ENCODE measurements around the gene TMEM134.

The TMEM134 gene

GRCh38 chr11:67500831-67501715, 32.0 kb upstream of the TMEM134 start:
- Histone ChIP-seq H3K36me3 (ENCODE audit: control insufficient read depth, low read length) (peaks cover 54% of the 10 kb centered on the region), H3K79me2 (ENCODE audit: control insufficient read depth, low read length) (peaks cover 32% of the 10 kb centered on the region), H3K4me3 (ENCODE audit: low read length) (no peak overlapping the region), H3K9me3 (ENCODE audit: control insufficient read depth, insufficient read depth, low read length) (no peaks in the 10 kb centered on the region), H3K27me3 (ENCODE audit: control insufficient read depth, low read length) (no peaks in the 10 kb centered on the region), H3F3A (ENCODE audit: control insufficient read depth, insufficient read depth) (no peaks in the 10 kb centered on the region), H4K20me1 (ENCODE audit: control insufficient read depth, insufficient read depth, low read depth, low read length) (peaks cover 6% of the 10 kb centered on the region; the same call in 1 of the 2 replicates), H3K4me2 (ENCODE audit: low read length) (no peak overlapping the region), H3K27ac (ENCODE audit: low read depth, low read length) (no peak overlapping the region), H3K4me1 (ENCODE audit: control insufficient read depth, low read length) (peaks cover 17% of the 10 kb centered on the region), H3K9me2 (replicated peaks; ENCODE audit: control insufficient read depth, low read length) (no peaks in the 10 kb centered on the region)
- TF ChIP-seq CTCF (IDR thresholded peaks at IDR 0.05; ENCODE audit: low read depth, low read length, poor library complexity, severe bottlenecking) = no peak
- TF ChIP-seq EZH2phosphoT487 (IDR thresholded peaks at IDR 0.05; ENCODE audit: borderline replicate concordance, low read length) = no peak

GRCh38 chr11:67500484-67500821, 31.4 kb upstream of the TMEM134 start:
- H3K27me3 ChIP-seq (ENCODE audit: control insufficient read depth, low read length) = no peaks in the 10 kb centered on the region
- no peak overlapping the region for H3K4me2 ChIP-seq (ENCODE audit: low read length)
- no peak overlapping the region for H3K4me3 ChIP-seq (ENCODE audit: low read length)
- peaks cover 10% of the 10 kb centered on the region for H3K4me1 ChIP-seq (ENCODE audit: control insufficient read depth, low read length)
- H4K20me1 ChIP-seq (ENCODE audit: control insufficient read depth, insufficient read depth, low read depth, low read length) = peaks cover 6% of the 10 kb centered on the region; the same call in 1 of the 2 replicates
- H3K36me3 ChIP-seq (ENCODE audit: control insufficient read depth, low read length) = peaks cover 59% of the 10 kb centered on the region
- TF ChIP-seq EZH2phosphoT487 (IDR thresholded peaks at IDR 0.05; ENCODE audit: borderline replicate concordance, low read length) = no peak
- no peak for TF ChIP-seq CTCF (IDR thresholded peaks at IDR 0.05; ENCODE audit: low read depth, low read length, poor library complexity, severe bottlenecking)
- H3K27ac ChIP-seq (ENCODE audit: low read depth, low read length) = no peak overlapping the region
- H3K9me3 ChIP-seq (ENCODE audit: control insufficient read depth, insufficient read depth, low read length) = no peaks in the 10 kb centered on the region
- H3K9me2 ChIP-seq (replicated peaks; ENCODE audit: control insufficient read depth, low read length) = no peaks in the 10 kb centered on the region
- H3F3A ChIP-seq (ENCODE audit: control insufficient read depth, insufficient read depth) = no peaks in the 10 kb centered on the region
- H3K79me2 ChIP-seq (ENCODE audit: control insufficient read depth, low read length) = peaks cover 26% of the 10 kb centered on the region

GRCh38 chr11:67499808-67500483, 30.9 kb upstream of the TMEM134 start:
- Histone ChIP-seq H3K27ac (ENCODE audit: low read depth, low read length) (no peak overlapping the region), H3K4me2 (ENCODE audit: low read length) (no peak overlapping the region), H3K9me2 (replicated peaks; ENCODE audit: control insufficient read depth, low read length) (no peaks in the 10 kb centered on the region), H3K79me2 (ENCODE audit: control insufficient read depth, low read length) (peaks cover 23% of the 10 kb centered on the region), H3K27me3 (ENCODE audit: control insufficient read depth, low read length) (no peaks in the 10 kb centered on the region), H4K20me1 (ENCODE audit: control insufficient read depth, insufficient read depth, low read depth, low read length) (peaks cover 6% of the 10 kb centered on the region; the same call in 1 of the 2 replicates), H3K4me3 (ENCODE audit: low read length) (no peak overlapping the region), H3K4me1 (ENCODE audit: control insufficient read depth, low read length) (peaks cover 8% of the 10 kb centered on the region), H3K36me3 (ENCODE audit: control insufficient read depth, low read length) (peaks cover 64% of the 10 kb centered on the region), H3F3A (ENCODE audit: control insufficient read depth, insufficient read depth) (no peaks in the 10 kb centered on the region), H3K9me3 (ENCODE audit: control insufficient read depth, insufficient read depth, low read length) (no peaks in the 10 kb centered on the region)
- TF ChIP-seq CTCF (IDR thresholded peaks at IDR 0.05; ENCODE audit: low read depth, low read length, poor library complexity, severe bottlenecking) (no peak), EZH2phosphoT487 (IDR thresholded peaks at IDR 0.05; ENCODE audit: borderline replicate concordance, low read length) (no peak)
